ENCODE measurements around the gene GALNT14. TPM values are rescaled to one million over a fixed set of nuclear protein-coding genes. Genes with fewer than 3 reads are reported as not detected.
A peak's percentile ranks its signal among the peaks of the same experiment; 100 is the strongest.

GALNT14 gene
- total and polyA plus RNA-seq, 12 donors = 0.39 to 8.9 (median 1.7) TPM; not detected in 2

GRCh38 chr2:30957591-30957990, 180.6 kb downstream of the GALNT14 start:
- Histone ChIP-seq H3K9me3 (replicated peaks in 1 of 3) (no peaks in the 10 kb centered on the region), H3K4me3 (no peak overlapping the region), H3K27me3 (no peaks in the 10 kb centered on the region), H3K36me3 (replicated peaks in 1 of 2) (no peaks in the 10 kb centered on the region), H3K4me1 (replicated peaks in 1 of 2) (no peaks in the 10 kb centered on the region), H3K27ac (no peak overlapping the region)
- 90 to 100% (median 95%) methylated on average over 2 to 5 of the region's 5 CpGs for WGBS, 4 donors
- DNase-seq = no peak
- no peak for TF ChIP-seq POLR2A (IDR thresholded peaks at IDR 0.05)
- TF ChIP-seq, protein P1, sequence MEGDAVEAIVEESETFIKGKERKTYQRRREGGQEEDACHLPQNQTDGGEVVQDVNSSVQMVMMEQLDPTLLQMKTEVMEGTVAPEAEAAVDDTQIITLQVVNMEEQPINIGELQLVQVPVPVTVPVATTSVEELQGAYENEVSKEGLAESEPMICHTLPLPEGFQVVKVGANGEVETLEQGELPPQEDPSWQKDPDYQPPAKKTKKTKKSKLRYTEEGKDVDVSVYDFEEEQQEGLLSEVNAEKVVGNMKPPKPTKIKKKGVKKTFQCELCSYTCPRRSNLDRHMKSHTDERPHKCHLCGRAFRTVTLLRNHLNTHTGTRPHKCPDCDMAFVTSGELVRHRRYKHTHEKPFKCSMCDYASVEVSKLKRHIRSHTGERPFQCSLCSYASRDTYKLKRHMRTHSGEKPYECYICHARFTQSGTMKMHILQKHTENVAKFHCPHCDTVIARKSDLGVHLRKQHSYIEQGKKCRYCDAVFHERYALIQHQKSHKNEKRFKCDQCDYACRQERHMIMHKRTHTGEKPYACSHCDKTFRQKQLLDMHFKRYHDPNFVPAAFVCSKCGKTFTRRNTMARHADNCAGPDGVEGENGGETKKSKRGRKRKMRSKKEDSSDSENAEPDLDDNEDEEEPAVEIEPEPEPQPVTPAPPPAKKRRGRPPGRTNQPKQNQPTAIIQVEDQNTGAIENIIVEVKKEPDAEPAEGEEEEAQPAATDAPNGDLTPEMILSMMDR (IDR thresholded peaks at IDR 0.05) = no peak
- intact Hi-C loops (cut with DNase I) = no loop called here

- H3K36me3 ChIP-seq (replicated peaks in 1 of 2) = no peaks in the 10 kb centered on the region
- H3K27me3 ChIP-seq = no peaks in the 10 kb centered on the region
- H3K9me3 ChIP-seq (replicated peaks in 1 of 3) = no peaks in the 10 kb centered on the region
- DNase-seq = peak in 1 of 7 donors; percentile 17
- TF ChIP-seq, protein P1 (IDR thresholded peaks at IDR 0.05) = no peak
- no peak for TF ChIP-seq POLR2A (IDR thresholded peaks at IDR 0.05)
- H3K4me1 ChIP-seq (replicated peaks in 1 of 2) = no peaks in the 10 kb centered on the region
- intact Hi-C loops (cut with DNase I) = no loop called here
- no peak overlapping the region for H3K4me3 ChIP-seq
- no peak overlapping the region for H3K27ac ChIP-seq
Observed at GRCh38 chr2:30956995-30957394, 181.2 kb downstream of the GALNT14 start.

- no peak overlapping the region for H3K4me3 ChIP-seq
- WGBS, 4 donors = 93 to 95% (median 94%) methylated on average over 11 to 17 of the region's 17 CpGs
- no peak for DNase-seq
- no peaks in the 10 kb centered on the region for H3K9me3 ChIP-seq (replicated peaks in 1 of 3)
- H3K27ac ChIP-seq = no peak overlapping the region
- no peak for TF ChIP-seq POLR2A (IDR thresholded peaks at IDR 0.05)
- TF ChIP-seq, protein P1 (IDR thresholded peaks at IDR 0.05) = no peak
- no peaks in the 10 kb centered on the region for H3K27me3 ChIP-seq
- H3K4me1 ChIP-seq (replicated peaks in 1 of 2) = no peaks in the 10 kb centered on the region
- H3K36me3 ChIP-seq (replicated peaks in 1 of 2) = no peaks in the 10 kb centered on the region
- intact Hi-C loops (cut with DNase I) = no loop called here
Observed at GRCh38 chr2:30955516-30956132, 182.6 kb downstream of the GALNT14 start.

DNA sequence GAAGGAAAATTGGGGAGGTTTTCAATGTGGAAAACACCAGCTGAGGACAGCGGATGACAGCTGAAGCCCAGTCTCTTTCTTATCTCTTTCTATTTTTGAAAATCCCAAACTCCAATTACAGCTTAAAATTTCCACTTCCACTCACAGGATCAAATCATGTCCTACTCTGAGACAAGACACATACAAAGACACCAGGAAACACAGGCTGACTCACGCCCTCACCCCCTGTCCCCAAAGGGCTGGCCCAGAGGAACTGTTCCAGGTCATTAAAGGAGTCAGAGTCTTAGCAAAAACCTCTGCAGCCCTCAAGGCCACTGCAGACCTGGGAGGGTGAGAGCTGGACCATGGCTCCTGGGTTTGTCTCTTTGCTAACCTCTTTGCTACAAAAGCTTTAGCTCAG, 187.9 kb downstream of the GALNT14 start:
- Histone ChIP-seq H3K27me3 (no peaks in the 10 kb centered on the region), H3K27ac (no peak overlapping the region), H3K4me3 (no peak overlapping the region), H3K9me3 (replicated peaks in 1 of 3) (no peaks in the 10 kb centered on the region), H3K4me1 (replicated peaks in 1 of 2) (no peaks in the 10 kb centered on the region), H3K36me3 (replicated peaks in 1 of 2) (no peaks in the 10 kb centered on the region)
- 59 to 80% (median 72%) methylated on average over 2 of the region's 2 CpGs for WGBS, 4 donors
- DNase-seq = no peak
- no peak for TF ChIP-seq POLR2A (IDR thresholded peaks at IDR 0.05)
- TF ChIP-seq, protein P1 (IDR thresholded peaks at IDR 0.05) = no peak
- intact Hi-C loops (cut with DNase I) = no loop called here

Measured in adrenal gland (tissue), 12 donors.